MM.1S (cell line): Measurements from ENCODE around the gene ARHGAP44.

ENCODE experiments used
- DNase-seq: peaks from one replicate; pipeline ENCODE4 v3.0.0-alpha.2; 2015
- H2AFZ ChIP-seq: fragments of 300-600 bp; sonication (generic); 2 replicates; pipeline ENCODE4 v1.6.0; 2016; ENCODE audit warnings: antibody characterized with exemption, low read length
- H3F3A ChIP-seq: fragments of 300-600 bp; sonication (generic); 2 replicates; pipeline ENCODE4 v1.6.1; 2016; ENCODE audit warnings: mild to moderate bottlenecking, antibody characterized with exemption, low read length, moderate library complexity, mixed read lengths; ENCODE audit not compliant: insufficient read depth
- H3K27ac ChIP-seq: fragments of 300-600 bp; sonication (generic); 2 replicates; pipeline ENCODE4 v1.5.1; 2016; ENCODE audit warnings: mild to moderate bottlenecking, low read length
- H3K27me3 ChIP-seq: fragments of 300-600 bp; sonication (generic); replicated peaks from 2 replicates; pipeline ENCODE4 v1.6.0; 2016; ENCODE audit warnings: low read length; ENCODE audit not compliant: insufficient read depth
- H3K36me3 ChIP-seq: fragments of 300-600 bp; sonication (generic); replicated peaks from 2 replicates; pipeline ENCODE4 v1.6.1; 2016; ENCODE audit warnings: mild to moderate bottlenecking, low read length, mixed read lengths; ENCODE audit not compliant: insufficient read depth
- H3K4me1 ChIP-seq: fragments of 300-600 bp; sonication (generic); 2 replicates; pipeline ENCODE4 v1.6.1; 2016; ENCODE audit warnings: low read length, mixed read lengths
- H3K4me2 ChIP-seq: fragments of 300-600 bp; sonication (generic); 2 replicates; pipeline ENCODE4 v1.6.0; 2016; ENCODE audit warnings: low read depth, low read length
- H3K4me3 ChIP-seq: fragments of 300-600 bp; sonication (generic); 2 replicates; pipeline ENCODE4 v1.5.1; 2016; ENCODE audit warnings: low read length, mixed read lengths
- H3K79me2 ChIP-seq: fragments of 300-600 bp; sonication (generic); 2 replicates; pipeline ENCODE4 v1.6.1; 2016; ENCODE audit warnings: mixed run types, low read length, mixed read lengths
- H3K9ac ChIP-seq: fragments of 300-600 bp; sonication (generic); 2 replicates; pipeline ENCODE4 v1.6.1; 2016; ENCODE audit warnings: low read length, mixed read lengths
- H3K9me2 ChIP-seq: fragments of 300-600 bp; sonication (generic); replicated peaks from 2 replicates; pipeline ENCODE4 v1.6.1; 2016; ENCODE audit warnings: mild to moderate bottlenecking, low read length, mixed read lengths; ENCODE audit not compliant: insufficient read depth
- H3K9me3 ChIP-seq: fragments of 300-600 bp; sonication (generic); replicated peaks from 2 replicates; pipeline ENCODE4 v1.6.1; 2016; ENCODE audit warnings: mild to moderate bottlenecking, low read length, mixed read lengths; ENCODE audit not compliant: insufficient read depth
- H4K20me1 ChIP-seq: fragments of 300-600 bp; sonication (generic); 2 replicates; pipeline ENCODE4 v1.6.1; 2016; ENCODE audit warnings: mild to moderate bottlenecking, low read length, moderate library complexity, mixed read lengths; ENCODE audit not compliant: insufficient read depth
- EZH2 ChIP-seq: fragments of 300-600 bp; sonication (generic); optimal IDR thresholded peaks from 2 replicates; pipeline ENCODE3; 2017; ENCODE audit warnings: low read depth, mild to moderate bottlenecking, antibody characterized with exemption, low read length, mixed read lengths
- EZH2phosphoT487 ChIP-seq: fragments of 300-600 bp; sonication (generic); IDR thresholded peaks from 2 replicates; pipeline ENCODE4 v1.6.1; 2018; ENCODE audit warnings: antibody characterized with exemption, low read length
- TF ChIP-seq, protein P1 (sequence below): fragments of 300-600 bp; sonication (generic); IDR thresholded peaks from 2 replicates; pipeline ENCODE4 v1.5.1; 2016; ENCODE audit warnings: antibody characterized with exemption, low read length, mixed read lengths

ARHGAP44 gene

DNA sequence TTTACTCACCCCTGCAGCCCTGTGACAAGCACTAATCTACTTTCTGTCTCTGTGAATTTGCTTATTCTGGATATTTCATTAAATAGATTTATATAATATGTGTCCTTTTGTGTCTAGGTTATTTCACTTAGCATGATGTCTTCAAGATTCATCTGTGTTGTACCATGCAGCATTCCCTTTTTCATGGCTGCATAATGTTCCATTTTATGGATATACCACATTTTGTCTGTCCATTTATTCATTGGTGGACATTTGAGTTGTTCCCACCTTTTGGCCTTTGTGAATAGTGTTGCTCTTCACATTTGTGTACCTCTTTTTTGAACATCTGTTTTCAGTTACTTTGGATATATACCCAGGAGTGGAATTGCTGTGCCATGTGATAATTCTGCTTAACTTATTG lies 118.2 kb downstream of the ARHGAP44 start:
- Histone ChIP-seq H2AFZ (no peak overlapping the region), H3K27ac (no peak overlapping the region), H3K4me1 (no peaks in the 10 kb centered on the region), H3K4me2 (no peak overlapping the region), H3K79me2 (no peaks in the 10 kb centered on the region), H4K20me1 (no peaks in the 10 kb centered on the region), H3K9ac (no peak overlapping the region), H3K9me3 (no peaks in the 10 kb centered on the region), H3K27me3 (no peaks in the 10 kb centered on the region), H3K9me2 (no peaks in the 10 kb centered on the region), H3K4me3 (no peak overlapping the region), H3F3A (no peaks in the 10 kb centered on the region), H3K36me3 (no peaks in the 10 kb centered on the region)
- TF ChIP-seq EZH2 (no peak), EZH2phosphoT487 (no peak)
- TF ChIP-seq, protein P1, sequence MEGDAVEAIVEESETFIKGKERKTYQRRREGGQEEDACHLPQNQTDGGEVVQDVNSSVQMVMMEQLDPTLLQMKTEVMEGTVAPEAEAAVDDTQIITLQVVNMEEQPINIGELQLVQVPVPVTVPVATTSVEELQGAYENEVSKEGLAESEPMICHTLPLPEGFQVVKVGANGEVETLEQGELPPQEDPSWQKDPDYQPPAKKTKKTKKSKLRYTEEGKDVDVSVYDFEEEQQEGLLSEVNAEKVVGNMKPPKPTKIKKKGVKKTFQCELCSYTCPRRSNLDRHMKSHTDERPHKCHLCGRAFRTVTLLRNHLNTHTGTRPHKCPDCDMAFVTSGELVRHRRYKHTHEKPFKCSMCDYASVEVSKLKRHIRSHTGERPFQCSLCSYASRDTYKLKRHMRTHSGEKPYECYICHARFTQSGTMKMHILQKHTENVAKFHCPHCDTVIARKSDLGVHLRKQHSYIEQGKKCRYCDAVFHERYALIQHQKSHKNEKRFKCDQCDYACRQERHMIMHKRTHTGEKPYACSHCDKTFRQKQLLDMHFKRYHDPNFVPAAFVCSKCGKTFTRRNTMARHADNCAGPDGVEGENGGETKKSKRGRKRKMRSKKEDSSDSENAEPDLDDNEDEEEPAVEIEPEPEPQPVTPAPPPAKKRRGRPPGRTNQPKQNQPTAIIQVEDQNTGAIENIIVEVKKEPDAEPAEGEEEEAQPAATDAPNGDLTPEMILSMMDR, result no peak
- no peak for DNase-seq

DNA sequence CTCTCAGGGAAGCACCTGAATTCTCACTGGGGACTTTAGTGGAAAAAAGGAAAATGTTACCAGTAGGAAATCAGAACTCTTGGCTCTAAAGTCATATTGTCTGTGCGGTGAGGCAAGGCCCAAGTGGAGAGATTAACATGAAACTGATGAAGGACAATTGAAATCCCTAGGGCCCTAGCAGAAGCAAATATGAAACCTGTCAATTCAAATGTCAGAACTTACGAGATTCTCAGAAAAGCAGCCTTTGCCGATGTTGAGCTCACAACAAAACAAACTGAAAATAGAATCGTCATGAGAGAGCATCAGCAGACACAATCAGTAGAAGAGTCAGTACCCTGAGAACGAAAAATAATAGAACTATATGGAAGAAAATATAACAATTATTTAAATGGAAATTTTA lies 119.7 kb downstream of the ARHGAP44 start:
- Histone ChIP-seq H3K27me3 (no peaks in the 10 kb centered on the region), H3K4me2 (no peak overlapping the region), H3K9me3 (no peaks in the 10 kb centered on the region), H3F3A (no peaks in the 10 kb centered on the region), H4K20me1 (no peaks in the 10 kb centered on the region), H3K27ac (no peak overlapping the region), H3K36me3 (no peaks in the 10 kb centered on the region), H3K9ac (no peak overlapping the region), H3K9me2 (no peaks in the 10 kb centered on the region), H3K79me2 (no peaks in the 10 kb centered on the region), H3K4me3 (no peak overlapping the region), H3K4me1 (no peaks in the 10 kb centered on the region), H2AFZ (no peak overlapping the region)
- TF ChIP-seq EZH2phosphoT487, result no peak
- TF ChIP-seq EZH2, result no peak
- TF ChIP-seq, protein P1, result no peak
- no peak for DNase-seq

DNA sequence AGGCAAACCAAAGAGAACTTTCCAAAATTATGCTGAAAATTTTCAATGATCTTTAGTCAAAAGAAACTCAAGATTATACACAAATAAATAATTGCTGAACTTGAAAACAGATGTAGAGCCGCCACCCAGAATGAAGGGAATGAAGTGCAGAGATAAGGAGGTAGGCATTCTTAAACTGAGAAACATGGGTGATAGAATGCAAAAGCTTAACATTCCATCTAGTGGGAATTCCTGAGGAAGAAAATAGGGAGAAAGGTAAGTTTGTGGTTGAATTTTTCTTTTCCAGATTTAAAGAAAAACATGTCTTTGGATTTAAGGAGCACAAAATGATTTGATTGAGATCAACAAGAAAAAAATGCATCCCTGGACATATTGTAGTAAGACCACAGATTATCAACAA lies 120.2 kb downstream of the ARHGAP44 start:
- TF ChIP-seq EZH2 (no peak), EZH2phosphoT487 (no peak)
- TF ChIP-seq, protein P1, result no peak
- H4K20me1 ChIP-seq, result no peaks in the 10 kb centered on the region

More for the DNA sequence above, 120.2 kb downstream of the ARHGAP44 start:
- Histone ChIP-seq H3K9me2 (no peaks in the 10 kb centered on the region), H2AFZ (no peak overlapping the region), H3K36me3 (no peaks in the 10 kb centered on the region), H3K4me2 (no peak overlapping the region), H3K9me3 (no peaks in the 10 kb centered on the region), H3K79me2 (no peaks in the 10 kb centered on the region), H3K9ac (no peak overlapping the region), H3K4me1 (no peaks in the 10 kb centered on the region), H3K4me3 (no peak overlapping the region), H3K27ac (no peak overlapping the region), H3F3A (no peaks in the 10 kb centered on the region), H3K27me3 (no peaks in the 10 kb centered on the region)
- DNase-seq, result no peak
